GM21717 (cell line): ENCODE measurements around the gene TSPAN4.
A peak's percentile ranks its signal among the peaks of the same experiment; 100 is the strongest.

Source experiments
- ATAC-seq: cut with Tn5 transposase; IDR thresholded peaks from one replicate; pipeline ENCODE4 v1.9.1; 2021; ENCODE audit warnings: mild to moderate bottlenecking, moderate library complexity; ENCODE audit not compliant: unreplicated experiment

The TSPAN4 gene

GRCh38 chr11:905952-906351 is 63.3 kb downstream of the TSPAN4 start:
- no peak for ATAC-seq

- no peak for ATAC-seq
Observed at GRCh38 chr11:907668-908067, 65.0 kb downstream of the TSPAN4 start.

- no peak for ATAC-seq
Observed at GRCh38 chr11:908273-908672, 65.6 kb downstream of the TSPAN4 start.

- no peak for ATAC-seq
Observed at GRCh38 chr11:909406-909805, 66.8 kb downstream of the TSPAN4 start.

- peak; percentile 10 for ATAC-seq
Observed at GRCh38 chr11:910044-910588, 67.5 kb downstream of the TSPAN4 start.

GRCh38 chr11:910589-911030 is 68.0 kb downstream of the TSPAN4 start, which contains the start of gene CHID1:
Gene CHID1, minus strand, starts transcription at chr11:910810. Its CDS starts 5,994 bp downstream, at chr11:904816.
- ATAC-seq, result peak; percentile 80

- ATAC-seq, result peak; percentile 30
Observed at GRCh38 chr11:911031-911889, 68.6 kb downstream of the TSPAN4 start.

- ATAC-seq, result no peak
Observed at GRCh38 chr11:911890-912219, 69.2 kb downstream of the TSPAN4 start.

GRCh38 chr11:912266-912665 is 69.6 kb downstream of the TSPAN4 start:
- no peak for ATAC-seq

- ATAC-seq, result no peak
Observed at GRCh38 chr11:913043-913442, 70.4 kb downstream of the TSPAN4 start.

GRCh38 chr11:914204-914603 is 71.6 kb downstream of the TSPAN4 start:
- no peak for ATAC-seq

GRCh38 chr11:914747-915501 is 72.3 kb downstream of the TSPAN4 start:
- ATAC-seq, result no peak
